BJ (cell line): ENCODE measurements around the gene PPP2R5D. TPM values are rescaled to one million over a fixed set of nuclear protein-coding genes. Genes with fewer than 3 reads are reported as not detected.

Experiments used
- CTCF ChIA-PET: fragments of 350-600 bp; formaldehyde crosslinking; extraction: SDS; loops from one replicate; lab custom pipeline; 2021; ENCODE audit warnings: antibody characterized with exemption, inconsistent platforms; lab: Yijun Ruan, JAX
- POLR2A ChIA-PET: fragments of 300-600 bp; sonication (Branson Sonifier 250); formaldehyde crosslinking; extraction: SDS; loops from one replicate; lab custom pipeline; 2021; ENCODE audit warnings: antibody characterized with exemption; lab: Charles Lee
- DNase-seq: peaks from one replicate; pipeline ENCODE4 v3.0.0-alpha.2; 2011; ENCODE audit warnings: low read depth
- H3K27me3 ChIP-seq: 2 replicates; pipeline ENCODE4 v1.6.0; 2011; ENCODE audit warnings: low read length; ENCODE audit not compliant: control insufficient read depth, insufficient read depth
- H3K36me3 ChIP-seq: 2 replicates; pipeline ENCODE4 v1.5.1; 2011; ENCODE audit warnings: low read length; ENCODE audit not compliant: control insufficient read depth, insufficient read depth
- H3K4me3 ChIP-seq: 2 replicates; pipeline ENCODE4 v1.5.1; 2011; ENCODE audit warnings: low read depth, mild to moderate bottlenecking, control low read depth, low read length
- polyA plus RNA-seq: library from polyadenylated mRNA; depleted of rRNA; stranded (reverse); fragments of >200 nt; gene quantifications from 2 replicates; pipeline ENCODE4 v1.2.3, GENCODE V29; 2011
- TF ChIP-seq, protein P1 (sequence below): IDR thresholded peaks from 2 replicates; pipeline ENCODE4 v1.5.1; 2011; ENCODE audit warnings: low read depth, mild to moderate bottlenecking, control low read depth, inconsistent platforms, low read length, moderate library complexity; ENCODE audit not compliant: insufficient read depth

PPP2R5D gene
- polyA plus RNA-seq, 1 experiment = 61.8 TPM

- TF ChIP-seq, protein P1, sequence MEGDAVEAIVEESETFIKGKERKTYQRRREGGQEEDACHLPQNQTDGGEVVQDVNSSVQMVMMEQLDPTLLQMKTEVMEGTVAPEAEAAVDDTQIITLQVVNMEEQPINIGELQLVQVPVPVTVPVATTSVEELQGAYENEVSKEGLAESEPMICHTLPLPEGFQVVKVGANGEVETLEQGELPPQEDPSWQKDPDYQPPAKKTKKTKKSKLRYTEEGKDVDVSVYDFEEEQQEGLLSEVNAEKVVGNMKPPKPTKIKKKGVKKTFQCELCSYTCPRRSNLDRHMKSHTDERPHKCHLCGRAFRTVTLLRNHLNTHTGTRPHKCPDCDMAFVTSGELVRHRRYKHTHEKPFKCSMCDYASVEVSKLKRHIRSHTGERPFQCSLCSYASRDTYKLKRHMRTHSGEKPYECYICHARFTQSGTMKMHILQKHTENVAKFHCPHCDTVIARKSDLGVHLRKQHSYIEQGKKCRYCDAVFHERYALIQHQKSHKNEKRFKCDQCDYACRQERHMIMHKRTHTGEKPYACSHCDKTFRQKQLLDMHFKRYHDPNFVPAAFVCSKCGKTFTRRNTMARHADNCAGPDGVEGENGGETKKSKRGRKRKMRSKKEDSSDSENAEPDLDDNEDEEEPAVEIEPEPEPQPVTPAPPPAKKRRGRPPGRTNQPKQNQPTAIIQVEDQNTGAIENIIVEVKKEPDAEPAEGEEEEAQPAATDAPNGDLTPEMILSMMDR = no peak
- H3K27me3 ChIP-seq = no peaks in the 10 kb centered on the region
- H3K36me3 ChIP-seq = no peaks in the 10 kb centered on the region; the same call in 1 of the 2 replicates
- ChIA-PET POLR2A (interaction anchor here (0.8 kb wide), 1 partner anchor 101 kb away, joined by 3 read pairs; no protein-coding TSS in a partner anchor), CTCF (interaction anchor here (1.2 to 3.7 kb wide), 2 partner anchors 71 to 85 kb away, joined by 4 to 25 read pairs; no protein-coding TSS in a partner anchor)
- H3K4me3 ChIP-seq = peak overlapping the region; percentile 71
- DNase-seq = no peak
Measured at GRCh38 chr6:43058531-43058930, 74.2 kb downstream of the PPP2R5D start.

GRCh38 chr6:43059168-43060033 is 75.0 kb downstream of the PPP2R5D start, which contains the start of the genes KLC4 and MRPL2:
TSS of gene KLC4 (plus strand) at chr6:43059631. CDS start at chr6:43061336, 1,705 bp downstream.
TSS of gene MRPL2 (minus strand) at chr6:43059434. CDS start at chr6:43059381, 53 bp downstream.
- DNase-seq = peak; percentile 96
- ChIA-PET CTCF (interaction anchor here (1.0 to 3.7 kb wide), 5 partner anchors 10 to 115 kb away, joined by 4 to 25 read pairs (median 5); no protein-coding TSS in a partner anchor), POLR2A (interaction anchor here (0.6 to 0.8 kb wide), 2 partner anchors 18 to 102 kb away, joined by 3 to 4 read pairs; no protein-coding TSS in a partner anchor)
- H3K27me3 ChIP-seq = no peaks in the 10 kb centered on the region
- TF ChIP-seq, protein P1 = no peak
- peak within 1 kb of the TSS; percentile 71 for H3K4me3 ChIP-seq
- H3K36me3 ChIP-seq = no peaks in the 10 kb centered on the region

DNA sequence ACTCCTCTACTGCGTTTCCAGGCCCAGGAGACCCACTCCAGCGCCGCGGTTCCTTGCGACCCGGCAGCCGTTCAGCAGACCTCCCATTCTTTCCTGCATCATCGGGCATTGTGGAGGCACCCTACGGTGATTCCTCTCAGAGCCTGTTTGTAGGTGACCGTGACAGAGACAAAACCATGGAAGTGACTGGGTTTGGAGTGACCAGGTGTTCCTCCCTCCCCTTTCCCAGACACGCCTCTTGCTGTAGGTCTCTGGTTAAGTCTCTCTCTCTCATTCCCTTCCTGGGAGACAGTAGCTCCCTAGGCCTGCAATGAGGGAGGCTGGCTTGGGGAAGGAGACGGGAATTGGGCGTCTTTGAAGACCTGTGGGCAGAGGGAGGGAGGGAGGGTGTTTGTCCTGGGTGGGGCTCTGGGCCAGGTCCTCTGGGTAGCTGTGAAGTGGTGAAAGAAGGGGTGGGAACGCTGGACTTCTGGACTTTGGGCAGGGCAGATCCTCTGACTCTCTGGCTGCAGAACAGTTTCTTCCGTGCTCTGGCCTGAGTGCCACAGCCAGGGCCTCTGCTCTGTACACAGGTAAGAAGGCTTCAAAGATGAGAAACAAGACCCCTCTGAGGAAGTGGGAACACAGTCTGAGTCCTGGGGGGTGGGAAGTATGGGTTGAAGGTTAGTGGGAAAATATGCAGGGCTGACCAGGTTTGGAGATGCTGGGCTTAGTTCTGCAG is 75.8 kb downstream of the PPP2R5D start:
- CTCF ChIA-PET = interaction anchor here (0.6 to 3.7 kb wide), 7 partner anchors 9 to 114 kb away, joined by 3 to 25 read pairs (median 4); no protein-coding TSS in a partner anchor
- Histone ChIP-seq H3K4me3 (peak overlapping the region; percentile 71), H3K27me3 (no peaks in the 10 kb centered on the region), H3K36me3 (no peaks in the 10 kb centered on the region)
- TF ChIP-seq, protein P1 = no peak
- DNase-seq = no peak
- POLR2A ChIA-PET = no interaction called here

- no peak for DNase-seq
- ChIA-PET CTCF (interaction anchor here (0.6 to 3.7 kb wide), 8 partner anchors 8 to 113 kb away, joined by 3 to 25 read pairs (median 4); no protein-coding TSS in a partner anchor), POLR2A (no interaction called here)
- TF ChIP-seq, protein P1 = no peak
- peak overlapping the region; percentile 71; the same call in 1 of the 2 replicates for H3K4me3 ChIP-seq
- no peaks in the 10 kb centered on the region for H3K27me3 ChIP-seq
- H3K36me3 ChIP-seq = peaks cover 3% of the 10 kb centered on the region; the same call in 1 of the 2 replicates
Measured at GRCh38 chr6:43060755-43061633, 76.6 kb downstream of the PPP2R5D start.
